Activated CD4-positive, alpha-beta T cell treated with anti-CD3 and anti-CD28 coated beads for 36 hours (primary cell): ENCODE data around the gene CDK15. TPM values are rescaled to one million over a fixed set of nuclear protein-coding genes. Genes with fewer than 3 reads are reported as not detected.
"Not testable (repeated sequence)": the region's sequence is repeated elsewhere in the genome, so short reads cannot be mapped to it uniquely, and the experiment has no call there.

ENCODE experiments used
- ATAC-seq: fragments of 200-7000 bp; cut with Tn5 transposase; one replicate; pipeline ENCODE4 v1.10.0; 2021; ENCODE audit warnings: mild to moderate bottlenecking, moderate library complexity
- CTCF ChIA-PET: fragments of 350-600 bp; sonication (Branson Sonifier 250); formaldehyde crosslinking; loops from one replicate; lab custom pipeline; 2021; ENCODE audit warnings: antibody characterized with exemption; lab: Charles Lee
- POLR2A ChIA-PET: fragments of 350-600 bp; sonication (Branson Sonifier 250); formaldehyde crosslinking; loops from one replicate; lab custom pipeline; 2021; ENCODE audit warnings: antibody characterized with exemption, inconsistent platforms; lab: Charles Lee
- DNase-seq: peaks from one replicate; pipeline ENCODE4 v3.0.0-alpha.2; 2020
- H3K27ac Mint-ChIP-seq: one replicate; pipeline ENCODE4 v1.8.0; 2021; ENCODE audit warnings: mixed read lengths
- H3K27me3 Mint-ChIP-seq: one replicate; pipeline ENCODE4 v1.8.0; 2021; ENCODE audit warnings: mixed read lengths
- H3K36me3 Mint-ChIP-seq: one replicate; pipeline ENCODE4 v1.8.0; 2021; ENCODE audit warnings: low read depth, mixed read lengths
- H3K4me1 Mint-ChIP-seq: one replicate; pipeline ENCODE4 v1.8.0; 2021; ENCODE audit warnings: mixed read lengths
- H3K4me3 Mint-ChIP-seq: one replicate; pipeline ENCODE4 v1.8.0; 2021; ENCODE audit warnings: mild to moderate bottlenecking, moderate library complexity, mixed read lengths
- H3K9me3 Mint-ChIP-seq: one replicate; pipeline ENCODE4 v1.8.0; 2021; ENCODE audit warnings: low read depth, mixed read lengths
- intact Hi-C, 2 experiments: fragments of 100-400 bp; cut with DNase I in 1 of 2; cut with micrococcal nuclease in 1 of 2; formaldehyde crosslinking; loops; one replicate each; pipeline versions ENCODE4 v1.14.2 to v1.15.1; 2022 to 2024; cut with DNase I, micrococcal nuclease
- total RNA-seq, 2 experiments: library from RNA; stranded (reverse); gene quantifications; one replicate each; pipeline ENCODE4 v1.2.3, GENCODE V29; 2021

Gene CDK15
- not detected for total RNA-seq

- Mint-ChIP-seq H3K27ac (no peak within 1 kb of the TSS), H3K9me3 (no peaks in the 10 kb centered on the region), H3K4me3 (no peak within 1 kb of the TSS), H3K4me1 (no peaks in the 10 kb centered on the region), H3K36me3 (no peaks in the 10 kb centered on the region), H3K27me3 (peaks cover 12% of the 10 kb centered on the region)
- DNase-seq (no peak), ATAC-seq (no peak)
- ChIA-PET CTCF (no interaction called here), POLR2A (no interaction called here)
- intact Hi-C loops, result no loop called here
Measured at GRCh38 chr2:201806442-201807170, at the start of gene CDK15. CDK15 (plus strand) TSS chr2:201806537; CDS start chr2:201806665, 128 bp downstream.

GRCh38 chr2:201758234-201758633 is 48.1 kb upstream of the CDK15 start:
- ChIA-PET CTCF (interaction anchor here (0.7 to 1.3 kb wide), 2 partner anchors 14 to 48 kb away, joined by 3 read pairs; no protein-coding TSS in a partner anchor), POLR2A (no interaction called here)
- H3K4me1 Mint-ChIP-seq, result no peaks in the 10 kb centered on the region
- ATAC-seq, result no peak
- H3K9me3 Mint-ChIP-seq, result no peaks in the 10 kb centered on the region
- no peaks in the 10 kb centered on the region for H3K27me3 Mint-ChIP-seq
- H3K36me3 Mint-ChIP-seq, result peaks cover 5% of the 10 kb centered on the region
- no peak overlapping the region for H3K4me3 Mint-ChIP-seq
- no peak overlapping the region for H3K27ac Mint-ChIP-seq
- intact Hi-C loops, result no loop called here
- DNase-seq, result no peak

- no peak for ATAC-seq
- DNase-seq, result no peak
- Mint-ChIP-seq H3K27me3 (no peaks in the 10 kb centered on the region), H3K4me1 (no peaks in the 10 kb centered on the region), H3K27ac (no peak overlapping the region), H3K9me3 (no peaks in the 10 kb centered on the region), H3K4me3 (no peak overlapping the region), H3K36me3 (peaks cover 5% of the 10 kb centered on the region)
- CTCF ChIA-PET, result interaction anchor here (1.3 kb wide), 1 partner anchor 15 kb away, joined by 3 read pairs; no protein-coding TSS in a partner anchor
- POLR2A ChIA-PET, result no interaction called here
- intact Hi-C loops, result no loop called here
Measured at GRCh38 chr2:201758873-201759272, 47.5 kb upstream of the CDK15 start.

- ATAC-seq, result no peak
- intact Hi-C loops, result no loop called here
Measured at GRCh38 chr2:201759567-201759966, 46.8 kb upstream of the CDK15 start.

GRCh38 chr2:201761101-201761500 is 45.2 kb upstream of the CDK15 start:
- ChIA-PET POLR2A (no interaction called here), CTCF (no interaction called here)
- Mint-ChIP-seq H3K27me3 (no peaks in the 10 kb centered on the region), H3K27ac (no peak overlapping the region), H3K36me3 (peaks cover 5% of the 10 kb centered on the region), H3K9me3 (no peaks in the 10 kb centered on the region), H3K4me3 (no peak overlapping the region), H3K4me1 (no peaks in the 10 kb centered on the region)
- DNase-seq, result no peak
- no peak for ATAC-seq
- intact Hi-C loops, result no loop called here

More at GRCh38 chr2:201759567-201759966, 46.8 kb upstream of the CDK15 start:
- no peak for DNase-seq
- Mint-ChIP-seq H3K36me3 (peaks cover 5% of the 10 kb centered on the region), H3K4me3 (no peak overlapping the region), H3K4me1 (no peaks in the 10 kb centered on the region), H3K27me3 (no peaks in the 10 kb centered on the region), H3K9me3 (no peaks in the 10 kb centered on the region), H3K27ac (no peak overlapping the region)
- ChIA-PET CTCF (interaction anchor here (0.6 to 1.3 kb wide), 2 partner anchors 15 to 75 kb away, joined by 3 read pairs; no protein-coding TSS in a partner anchor), POLR2A (no interaction called here)

GRCh38 chr2:201764469-201764868 is 41.9 kb upstream of the CDK15 start:
- DNase-seq, H3K4me1 Mint-ChIP-seq, H3K27ac Mint-ChIP-seq, H3K4me3 Mint-ChIP-seq, POLR2A ChIA-PET, H3K27me3 Mint-ChIP-seq, ATAC-seq, intact Hi-C loops, H3K9me3 Mint-ChIP-seq, CTCF ChIA-PET: not testable (repeated sequence)
- H3K36me3 Mint-ChIP-seq, result peaks cover 14% of the 10 kb centered on the region

GRCh38 chr2:201765799-201766198 is 40.5 kb upstream of the CDK15 start:
- ChIA-PET POLR2A (no interaction called here), CTCF (no interaction called here)
- no peak overlapping the region for H3K27ac Mint-ChIP-seq
- H3K36me3 Mint-ChIP-seq, result peaks cover 16% of the 10 kb centered on the region
- H3K27me3 Mint-ChIP-seq, result no peaks in the 10 kb centered on the region
- intact Hi-C loops, result no loop called here
- ATAC-seq (no peak), DNase-seq (no peak)
- no peaks in the 10 kb centered on the region for H3K9me3 Mint-ChIP-seq
- H3K4me1 Mint-ChIP-seq, result no peaks in the 10 kb centered on the region
- H3K4me3 Mint-ChIP-seq, result no peak overlapping the region

- Mint-ChIP-seq H3K27me3 (no peaks in the 10 kb centered on the region), H3K36me3 (peaks cover 11% of the 10 kb centered on the region), H3K4me1 (peaks cover 1% of the 10 kb centered on the region), H3K27ac (no peak overlapping the region), H3K9me3 (no peaks in the 10 kb centered on the region), H3K4me3 (no peak overlapping the region)
- ChIA-PET CTCF (interaction anchor here (1.2 to 1.3 kb wide), 3 partner anchors 10 to 12 kb away, joined by 3 to 5 read pairs (median 4); partner anchors contain the start of gene ALS2), POLR2A (no interaction called here)
- ATAC-seq (no peak), DNase-seq (no peak)
- intact Hi-C loops, result no loop called here
Measured at GRCh38 chr2:201768918-201769317, 37.4 kb upstream of the CDK15 start.

GRCh38 chr2:201769666-201770373 is 36.5 kb upstream of the CDK15 start:
- Mint-ChIP-seq H3K36me3 (peaks cover 11% of the 10 kb centered on the region), H3K4me1 (peaks cover 8% of the 10 kb centered on the region), H3K27me3 (no peaks in the 10 kb centered on the region), H3K4me3 (no peak overlapping the region), H3K27ac (no peak overlapping the region), H3K9me3 (no peaks in the 10 kb centered on the region)
- POLR2A ChIA-PET, result no interaction called here
- CTCF ChIA-PET, result no interaction called here
- ATAC-seq (no peak), DNase-seq (no peak)
- intact Hi-C loops, result loop anchor here in 1 of 2 experiments (10.0 kb wide), 1 partner anchor 315 kb away; the partner anchor contains the start of genes STRADB and TRAK2

- ChIA-PET POLR2A (no interaction called here), CTCF (interaction anchor here (0.6 kb wide), 1 partner anchor 10 kb away, joined by 4 read pairs; no protein-coding TSS in a partner anchor)
- Mint-ChIP-seq H3K27ac (no peak overlapping the region), H3K27me3 (no peaks in the 10 kb centered on the region), H3K36me3 (peaks cover 3% of the 10 kb centered on the region), H3K4me1 (peaks cover 16% of the 10 kb centered on the region), H3K9me3 (no peaks in the 10 kb centered on the region), H3K4me3 (no peak overlapping the region)
- DNase-seq (no peak), ATAC-seq (no peak)
- intact Hi-C loops, result loop anchor here in 1 of 2 experiments (10.0 kb wide), 1 partner anchor 319 kb away; the partner anchor contains the start of genes STRADB and TRAK2
Measured at GRCh38 chr2:201773990-201774389, 32.3 kb upstream of the CDK15 start.

- H3K4me3 Mint-ChIP-seq, result no peak overlapping the region
- H3K9me3 Mint-ChIP-seq, result no peaks in the 10 kb centered on the region
- ATAC-seq (no peak), DNase-seq (no peak)
- peaks cover 3% of the 10 kb centered on the region for H3K36me3 Mint-ChIP-seq
- intact Hi-C loops, result loop anchor here in 1 of 2 experiments (10.0 kb wide), 1 partner anchor 320 kb away; the partner anchor contains the start of genes STRADB and TRAK2
- ChIA-PET POLR2A (no interaction called here), CTCF (no interaction called here)
- H3K27me3 Mint-ChIP-seq, result no peaks in the 10 kb centered on the region
- H3K27ac Mint-ChIP-seq, result no peak overlapping the region
- peaks cover 18% of the 10 kb centered on the region for H3K4me1 Mint-ChIP-seq
Measured at GRCh38 chr2:201774546-201774945, 31.8 kb upstream of the CDK15 start.
